Neural cell (in vitro differentiated cells): Measurements from ENCODE around the gene ANKS1A. TPM values are rescaled to one million over a fixed set of nuclear protein-coding genes. Genes with fewer than 3 reads are reported as not detected.

Experiments
- H2AFZ ChIP-seq: fragments of 200-600, 300-800 bp; sonication (generic), shearing (Covaris generic); 2 replicates; pipeline ENCODE4 v1.6.0; 2014; ENCODE audit warnings: low read depth, mild to moderate bottlenecking, antibody characterized with exemption, low read length, moderate library complexity
- H3F3A ChIP-seq: fragments of 200-600 bp; shearing (Covaris generic); 2 replicates; pipeline ENCODE4 v1.6.1; 2016; ENCODE audit warnings: mild to moderate bottlenecking, moderate library complexity, mixed read lengths, antibody characterized with exemption, low read length; ENCODE audit not compliant: insufficient read depth, poor library complexity, severe bottlenecking
- H3K27ac ChIP-seq: fragments of 200-600, 300-800 bp; sonication (generic), shearing (Covaris generic); 2 replicates; pipeline ENCODE4 v1.5.1; 2014; ENCODE audit warnings: mild to moderate bottlenecking, low read length, moderate library complexity
- H3K27me3 ChIP-seq: fragments of 300-800, 200-600 bp; sonication (generic), shearing (Covaris generic); 2 replicates; pipeline ENCODE4 v1.6.0; 2014; ENCODE audit warnings: mild to moderate bottlenecking, low read depth, low read length, moderate library complexity; ENCODE audit not compliant: insufficient read depth
- H3K36me3 ChIP-seq: fragments of 300-800, 200-600 bp; sonication (generic), shearing (Covaris generic); 2 replicates; pipeline ENCODE4 v1.5.1; 2014; ENCODE audit warnings: mild to moderate bottlenecking, antibody characterized with exemption, low read length, moderate library complexity; ENCODE audit not compliant: insufficient read depth
- H3K4me2 ChIP-seq: fragments of 300-800, 200-600 bp; sonication (generic), shearing (Covaris generic); 2 replicates; pipeline ENCODE4 v1.6.0; 2014; ENCODE audit warnings: mild to moderate bottlenecking, low read length
- H3K4me3 ChIP-seq: fragments of 300-800, 200-600 bp; sonication (generic), shearing (Covaris generic); 2 replicates; pipeline ENCODE4 v1.5.1; 2014; ENCODE audit warnings: mild to moderate bottlenecking, low read length, moderate library complexity
- H3K79me2 ChIP-seq: fragments of 200-600 bp; shearing (Covaris generic); replicated peaks from 2 replicates; pipeline ENCODE4 v1.6.0; 2014; ENCODE audit warnings: mild to moderate bottlenecking, low read length, moderate library complexity; ENCODE audit not compliant: insufficient read depth
- H3K9ac ChIP-seq: fragments of 300-800, 200-600 bp; sonication (generic), shearing (Covaris generic); 2 replicates; pipeline ENCODE4 v1.6.1; 2016; ENCODE audit warnings: mild to moderate bottlenecking, low read length, mixed read lengths
- H3K9me2 ChIP-seq: fragments of 200-600 bp; shearing (Covaris generic); 2 replicates; pipeline ENCODE4 v1.6.1; 2016; ENCODE audit warnings: mild to moderate bottlenecking, low read length, mixed read lengths; ENCODE audit not compliant: insufficient read depth
- H3K9me3 ChIP-seq: fragments of 200-600, 300-800 bp; sonication (generic), shearing (Covaris generic); 2 replicates; pipeline ENCODE4 v1.6.1; 2016; ENCODE audit warnings: mild to moderate bottlenecking, mixed run types, low read length, moderate library complexity, mixed read lengths
- H4K20me1 ChIP-seq: fragments of 200-600 bp; shearing (Covaris generic); 2 replicates; pipeline ENCODE4 v1.6.1; 2016; ENCODE audit warnings: mild to moderate bottlenecking, mixed run types; ENCODE audit not compliant: insufficient read depth
- CTCF ChIP-seq: fragments of 450-650 bp; IDR thresholded peaks from 2 replicates; pipeline ENCODE4 v1.5.1; 2014; ENCODE audit warnings: antibody characterized with exemption, mild to moderate bottlenecking, moderate library complexity; ENCODE audit not compliant: poor library complexity, severe bottlenecking
- EP300 ChIP-seq: fragments of 450-650 bp; conservative IDR thresholded peaks from 2 replicates; pipeline ENCODE4 v1.6.1; 2014; ENCODE audit warnings: antibody characterized with exemption, mild to moderate bottlenecking, moderate library complexity; ENCODE audit not compliant: poor library complexity, severe bottlenecking
- EZH2 ChIP-seq: fragments of 200-600, 300-800 bp; shearing (Covaris generic), sonication (generic); IDR thresholded peaks from 2 replicates; pipeline ENCODE4 v1.6.1; 2014; ENCODE audit warnings: antibody characterized with exemption, low read length, borderline replicate concordance, mild to moderate bottlenecking; ENCODE audit not compliant: insufficient read depth, poor library complexity, severe bottlenecking
- MXI1 ChIP-seq: fragments of 450-650 bp; conservative IDR thresholded peaks from 2 replicates; pipeline ENCODE4 v1.6.1; 2014; ENCODE audit warnings: antibody characterized with exemption, mild to moderate bottlenecking; ENCODE audit not compliant: poor library complexity, severe bottlenecking
- POLR2AphosphoS5 ChIP-seq: IDR thresholded peaks from 2 replicates; pipeline ENCODE4 v1.6.1; 2012
- RAD21 ChIP-seq: fragments of 450-650 bp; conservative IDR thresholded peaks from 2 replicates; pipeline ENCODE4 v1.6.1; 2014; ENCODE audit warnings: antibody characterized with exemption, mild to moderate bottlenecking, moderate library complexity
- SMC3 ChIP-seq: fragments of 450-650 bp; conservative IDR thresholded peaks from 2 replicates; pipeline ENCODE4 v1.6.1; 2014; ENCODE audit warnings: antibody characterized with exemption, mild to moderate bottlenecking, moderate library complexity; ENCODE audit not compliant: poor library complexity
- TAF1 ChIP-seq: IDR thresholded peaks from 2 replicates; pipeline ENCODE4 v1.6.1; 2012; ENCODE audit warnings: low read depth
- polyA plus RNA-seq: library from polyadenylated mRNA; depleted of rRNA; stranded (reverse); fragments of >200 nt; gene quantifications from 2 replicates; pipeline ENCODE4 v1.2.3, GENCODE V29; 2014
- TF ChIP-seq, protein P1 (sequence below): IDR thresholded peaks from 2 replicates; pipeline ENCODE4 v1.6.1; 2012; ENCODE audit warnings: borderline replicate concordance

Gene ANKS1A
- polyA plus RNA-seq, 1 donor from 2014 or later, result 22.6 TPM

DNA sequence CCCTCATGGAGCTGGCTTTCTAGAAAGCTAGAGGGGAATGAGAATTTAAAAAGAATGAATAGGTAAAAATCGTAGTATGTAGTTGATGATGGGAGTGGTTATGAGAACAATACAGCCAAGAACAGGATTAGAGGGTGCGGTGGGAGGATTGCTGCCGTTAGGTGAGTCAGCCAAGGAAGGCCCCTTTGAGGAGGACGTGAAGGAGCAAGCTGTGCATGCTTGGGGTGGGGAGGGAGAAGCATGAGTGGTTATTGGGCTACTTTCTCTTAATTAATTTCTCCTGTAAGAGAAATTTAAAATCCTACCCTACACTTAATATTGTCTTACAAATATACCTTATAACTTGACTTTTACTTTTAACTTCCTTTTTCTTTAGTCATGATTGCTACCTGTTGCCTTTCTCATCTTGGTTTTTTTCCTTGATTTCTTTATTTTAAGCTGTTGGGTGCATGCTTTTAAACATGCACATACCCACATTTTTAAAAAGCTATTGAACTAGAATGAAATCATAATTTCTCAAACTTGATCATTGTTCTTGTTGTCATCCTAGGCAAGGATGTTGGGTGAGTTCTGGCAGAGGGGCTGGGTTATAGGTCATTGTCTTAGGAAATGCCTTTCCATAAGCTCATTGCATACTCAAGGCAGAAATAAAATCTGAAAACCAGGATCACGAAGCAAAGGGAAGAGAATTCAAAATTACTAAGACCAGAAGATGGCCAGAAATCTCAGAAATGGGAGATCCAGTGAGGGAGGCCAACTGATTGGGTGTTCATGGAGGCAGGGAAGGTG lies 137.6 kb downstream of the ANKS1A start:
- no peak overlapping the region for H2AFZ ChIP-seq
- no peaks in the 10 kb centered on the region for H4K20me1 ChIP-seq
- H3K79me2 ChIP-seq, result no peaks in the 10 kb centered on the region
- H3K4me3 ChIP-seq, result no peak overlapping the region
- H3K4me2 ChIP-seq, result no peak overlapping the region
- no peak overlapping the region for H3K9ac ChIP-seq
- no peaks in the 10 kb centered on the region for H3K27me3 ChIP-seq
- no peak for TF ChIP-seq MXI1
- no peak for TF ChIP-seq TAF1
- TF ChIP-seq EP300, result no peak
- TF ChIP-seq, protein P1, sequence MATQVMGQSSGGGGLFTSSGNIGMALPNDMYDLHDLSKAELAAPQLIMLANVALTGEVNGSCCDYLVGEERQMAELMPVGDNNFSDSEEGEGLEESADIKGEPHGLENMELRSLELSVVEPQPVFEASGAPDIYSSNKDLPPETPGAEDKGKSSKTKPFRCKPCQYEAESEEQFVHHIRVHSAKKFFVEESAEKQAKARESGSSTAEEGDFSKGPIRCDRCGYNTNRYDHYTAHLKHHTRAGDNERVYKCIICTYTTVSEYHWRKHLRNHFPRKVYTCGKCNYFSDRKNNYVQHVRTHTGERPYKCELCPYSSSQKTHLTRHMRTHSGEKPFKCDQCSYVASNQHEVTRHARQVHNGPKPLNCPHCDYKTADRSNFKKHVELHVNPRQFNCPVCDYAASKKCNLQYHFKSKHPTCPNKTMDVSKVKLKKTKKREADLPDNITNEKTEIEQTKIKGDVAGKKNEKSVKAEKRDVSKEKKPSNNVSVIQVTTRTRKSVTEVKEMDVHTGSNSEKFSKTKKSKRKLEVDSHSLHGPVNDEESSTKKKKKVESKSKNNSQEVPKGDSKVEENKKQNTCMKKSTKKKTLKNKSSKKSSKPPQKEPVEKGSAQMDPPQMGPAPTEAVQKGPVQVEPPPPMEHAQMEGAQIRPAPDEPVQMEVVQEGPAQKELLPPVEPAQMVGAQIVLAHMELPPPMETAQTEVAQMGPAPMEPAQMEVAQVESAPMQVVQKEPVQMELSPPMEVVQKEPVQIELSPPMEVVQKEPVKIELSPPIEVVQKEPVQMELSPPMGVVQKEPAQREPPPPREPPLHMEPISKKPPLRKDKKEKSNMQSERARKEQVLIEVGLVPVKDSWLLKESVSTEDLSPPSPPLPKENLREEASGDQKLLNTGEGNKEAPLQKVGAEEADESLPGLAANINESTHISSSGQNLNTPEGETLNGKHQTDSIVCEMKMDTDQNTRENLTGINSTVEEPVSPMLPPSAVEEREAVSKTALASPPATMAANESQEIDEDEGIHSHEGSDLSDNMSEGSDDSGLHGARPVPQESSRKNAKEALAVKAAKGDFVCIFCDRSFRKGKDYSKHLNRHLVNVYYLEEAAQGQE, result no peak
- TF ChIP-seq EZH2, result no peak
- no peak for TF ChIP-seq CTCF
- TF ChIP-seq RAD21, result no peak
- no peak for TF ChIP-seq SMC3
- no peak for TF ChIP-seq POLR2AphosphoS5
- H3K9me2 ChIP-seq, result no peaks in the 10 kb centered on the region
- no peaks in the 10 kb centered on the region for H3K36me3 ChIP-seq
- H3K27ac ChIP-seq, result no peak overlapping the region
- H3K9me3 ChIP-seq, result no peaks in the 10 kb centered on the region
- H3F3A ChIP-seq, result no peaks in the 10 kb centered on the region

GRCh38 chr6:35027807-35028206 lies 138.8 kb downstream of the ANKS1A start:
- H3K79me2 ChIP-seq, result no peaks in the 10 kb centered on the region
- no peaks in the 10 kb centered on the region for H3K36me3 ChIP-seq
- no peak overlapping the region for H2AFZ ChIP-seq
- H3K4me2 ChIP-seq, result no peak overlapping the region
- H4K20me1 ChIP-seq, result no peaks in the 10 kb centered on the region
- H3K9ac ChIP-seq, result no peak overlapping the region
- TF ChIP-seq CTCF, result no peak
- TF ChIP-seq SMC3, result no peak
- no peak for TF ChIP-seq RAD21
- no peak for TF ChIP-seq TAF1
- TF ChIP-seq, protein P1, result no peak
- TF ChIP-seq EZH2, result no peak
- TF ChIP-seq EP300, result no peak
- TF ChIP-seq POLR2AphosphoS5, result no peak
- no peak for TF ChIP-seq MXI1
- no peaks in the 10 kb centered on the region for H3K9me3 ChIP-seq
- no peak overlapping the region for H3K4me3 ChIP-seq
- H3K9me2 ChIP-seq, result no peaks in the 10 kb centered on the region
- no peak overlapping the region for H3K27ac ChIP-seq
- H3K27me3 ChIP-seq, result no peaks in the 10 kb centered on the region
- H3F3A ChIP-seq, result no peaks in the 10 kb centered on the region
